ENCODE measurements around the gene DNAH1. TPM values are rescaled to one million over a fixed set of nuclear protein-coding genes. Genes with fewer than 3 reads are reported as not detected.

DNAH1 gene
- total RNA-seq, 4 donors from 2014 or later, result 3.2 to 8.1 (median 6.2) TPM

GRCh38 chr3:52443791-52444687 is 127.9 kb downstream of the DNAH1 start:
- no peaks in the 10 kb centered on the region for H3K36me3 ChIP-seq
- H3K9me3 ChIP-seq, result no peaks in the 10 kb centered on the region
- peaks cover 0 to 18% (median 0%) of the 10 kb centered on the region in 3 donors for H3K4me1 ChIP-seq
- no peaks in the 10 kb centered on the region for H3K27me3 ChIP-seq
- peak overlapping the region in 1 of 4 donors; percentile 43 for H3K27ac ChIP-seq
- ATAC-seq, result no peak
- WGBS, 2 donors (ENCODE audit: low coverage in 1 of 2), result 100% methylated on average over 2 of the region's 25 CpGs; no CpG with 5 or more reads in 1 of the 2 donors
- TF ChIP-seq EP300 (IDR thresholded peaks at IDR 0.05) (no peak), CTCF (IDR thresholded peaks at IDR 0.05) (no peak), POLR2AphosphoS5 (IDR thresholded peaks at IDR 0.05) (no peak), POLR2A (IDR thresholded peaks at IDR 0.05) (no peak)
- H3K4me3 ChIP-seq, result peak overlapping the region in 1 of 2 donors; percentile 37

- Histone ChIP-seq H3K36me3 (no peaks in the 10 kb centered on the region), H3K9me3 (no peaks in the 10 kb centered on the region), H3K27me3 (no peaks in the 10 kb centered on the region), H3K4me3 (peak within 1 kb of the TSS in 1 of 2 donors; percentile 37), H3K4me1 (peaks cover 0 to 24% (median 0%) of the 10 kb centered on the region in 3 donors), H3K27ac (peak within 1 kb of the TSS in 1 of 4 donors; percentile 46)
- TF ChIP-seq POLR2AphosphoS5 (IDR thresholded peaks at IDR 0.05), result no peak
- no peak for TF ChIP-seq POLR2A (IDR thresholded peaks at IDR 0.05)
- TF ChIP-seq CTCF (IDR thresholded peaks at IDR 0.05), result peak in 3 of 4 experiments; percentile 60 to 80 (median 77)
- no peak for TF ChIP-seq EP300 (IDR thresholded peaks at IDR 0.05)
- ATAC-seq, result peak; percentile 84
- 22 to 40% methylated on average over 1 to 9 of the region's 19 CpGs for WGBS, 2 donors (ENCODE audit: low coverage in 1 of 2)
These were observed 129.0 kb downstream of the DNAH1 start, which contains the start of gene SEMA3G for GRCh38 chr3:52444860-52445793. SEMA3G (minus strand) TSS chr3:52445103; CDS start chr3:52445027, 76 bp downstream.

GRCh38 chr3:52446042-52446441 is 129.9 kb downstream of the DNAH1 start:
- no CpG with 5 or more reads among the region's 4 CpGs for WGBS, 2 donors (ENCODE audit: low coverage in 1 of 2)
- H3K27me3 ChIP-seq, result no peaks in the 10 kb centered on the region
- H3K4me3 ChIP-seq, result no peak overlapping the region
- H3K9me3 ChIP-seq, result no peaks in the 10 kb centered on the region
- TF ChIP-seq CTCF (IDR thresholded peaks at IDR 0.05), result no peak
- no peak for TF ChIP-seq POLR2AphosphoS5 (IDR thresholded peaks at IDR 0.05)
- no peak for TF ChIP-seq POLR2A (IDR thresholded peaks at IDR 0.05)
- TF ChIP-seq EP300 (IDR thresholded peaks at IDR 0.05), result no peak
- H3K36me3 ChIP-seq, result no peaks in the 10 kb centered on the region
- no peak for ATAC-seq
- H3K4me1 ChIP-seq, result peaks cover 0 to 29% (median 0%) of the 10 kb centered on the region in 3 donors
- no peak overlapping the region for H3K27ac ChIP-seq

GRCh38 chr3:52446631-52447511 is 130.8 kb downstream of the DNAH1 start:
- no peak overlapping the region for H3K27ac ChIP-seq
- no peak for TF ChIP-seq POLR2A (IDR thresholded peaks at IDR 0.05)
- peak in 2 of 4 experiments; percentile 99 for TF ChIP-seq CTCF (IDR thresholded peaks at IDR 0.05)

More at GRCh38 chr3:52446631-52447511, 130.8 kb downstream of the DNAH1 start:
- peak; percentile 60 for ATAC-seq
- WGBS, 2 donors (ENCODE audit: low coverage in 1 of 2), result 49% methylated on average over 3 of the region's 13 CpGs; no CpG with 5 or more reads in 1 of the 2 donors
- Histone ChIP-seq H3K4me1 (peaks cover 0 to 29% (median 0%) of the 10 kb centered on the region in 3 donors), H3K9me3 (no peaks in the 10 kb centered on the region), H3K27me3 (no peaks in the 10 kb centered on the region), H3K4me3 (no peak overlapping the region), H3K36me3 (no peaks in the 10 kb centered on the region)

Data from gastroesophageal sphincter (tissue), 4 donors.